ENCODE results near the gene CEP104.

DNA sequence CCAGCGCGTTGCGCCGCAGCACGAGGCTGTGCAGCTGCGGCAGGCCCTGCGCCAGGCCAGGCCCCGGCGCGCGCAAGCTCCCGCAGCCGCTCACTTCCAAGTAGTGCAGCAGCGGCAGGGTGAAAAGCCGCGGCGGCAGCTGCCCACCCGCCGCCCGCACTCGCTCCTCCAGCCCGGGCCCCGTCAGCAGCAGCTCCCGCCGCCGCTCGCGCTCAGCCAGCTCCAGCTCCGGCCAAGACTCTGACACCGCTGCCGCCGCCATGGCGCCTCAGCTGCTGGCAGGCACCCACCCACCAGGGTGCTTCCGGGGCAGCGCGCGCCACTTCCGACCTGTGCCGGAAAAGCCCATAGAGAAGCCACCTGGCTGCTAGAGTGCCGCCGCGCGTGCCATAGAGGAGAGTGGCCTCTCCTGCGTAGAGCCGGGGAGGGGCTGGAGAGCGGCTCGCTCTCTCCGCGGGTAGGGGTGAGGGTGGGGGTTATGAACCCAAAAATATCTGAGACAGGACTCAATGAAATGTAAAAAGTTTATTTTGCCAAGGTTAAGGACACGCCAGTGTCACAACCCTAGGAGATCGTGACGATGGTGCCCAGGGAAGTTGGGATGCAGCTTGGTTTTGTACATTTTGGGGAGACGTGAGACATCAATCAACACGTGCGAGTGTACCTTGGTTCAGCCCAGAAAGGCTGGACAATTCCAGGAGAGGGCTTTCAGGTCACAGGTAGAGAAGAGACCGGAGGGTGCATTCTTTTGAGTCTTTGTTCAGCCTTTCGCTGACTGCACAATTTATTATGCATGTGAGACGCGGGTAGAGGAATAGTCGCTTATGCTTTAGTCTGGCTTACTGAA, 60.6 kb downstream of the CEP104 start, which contains the start of gene LRRC47:
- TF ChIP-seq POLR2A (IDR thresholded peaks at IDR 0.05): no peak
- TF ChIP-seq, protein P1, sequence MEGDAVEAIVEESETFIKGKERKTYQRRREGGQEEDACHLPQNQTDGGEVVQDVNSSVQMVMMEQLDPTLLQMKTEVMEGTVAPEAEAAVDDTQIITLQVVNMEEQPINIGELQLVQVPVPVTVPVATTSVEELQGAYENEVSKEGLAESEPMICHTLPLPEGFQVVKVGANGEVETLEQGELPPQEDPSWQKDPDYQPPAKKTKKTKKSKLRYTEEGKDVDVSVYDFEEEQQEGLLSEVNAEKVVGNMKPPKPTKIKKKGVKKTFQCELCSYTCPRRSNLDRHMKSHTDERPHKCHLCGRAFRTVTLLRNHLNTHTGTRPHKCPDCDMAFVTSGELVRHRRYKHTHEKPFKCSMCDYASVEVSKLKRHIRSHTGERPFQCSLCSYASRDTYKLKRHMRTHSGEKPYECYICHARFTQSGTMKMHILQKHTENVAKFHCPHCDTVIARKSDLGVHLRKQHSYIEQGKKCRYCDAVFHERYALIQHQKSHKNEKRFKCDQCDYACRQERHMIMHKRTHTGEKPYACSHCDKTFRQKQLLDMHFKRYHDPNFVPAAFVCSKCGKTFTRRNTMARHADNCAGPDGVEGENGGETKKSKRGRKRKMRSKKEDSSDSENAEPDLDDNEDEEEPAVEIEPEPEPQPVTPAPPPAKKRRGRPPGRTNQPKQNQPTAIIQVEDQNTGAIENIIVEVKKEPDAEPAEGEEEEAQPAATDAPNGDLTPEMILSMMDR (IDR thresholded peaks at IDR 0.05): peak in 1 of 7 experiments; percentile 25
- TF ChIP-seq POLR2AphosphoS5 (IDR thresholded peaks at IDR 0.05): peak; percentile 75 to 96 (median 90)
- TF ChIP-seq EP300 (IDR thresholded peaks at IDR 0.05): no peak

All from stomach (tissue), 4 donors.